OCI-LY3 (cell line): ENCODE measurements around the gene FCRLB.

Experiments
- EZH2phosphoT487 ChIP-seq: fragments of 200-600 bp; shearing (Covaris generic); IDR thresholded peaks from 2 replicates; pipeline ENCODE4 v1.6.1; 2018; ENCODE audit warnings: antibody characterized with exemption, mixed run types, low read depth
- TF ChIP-seq, protein P1 (sequence below): fragments of 200-600, 300-600 bp; sonication (generic); IDR thresholded peaks from 2 replicates; pipeline ENCODE4 v1.5.1; 2014; ENCODE audit warnings: antibody characterized with exemption, low read length, low read depth

DNA sequence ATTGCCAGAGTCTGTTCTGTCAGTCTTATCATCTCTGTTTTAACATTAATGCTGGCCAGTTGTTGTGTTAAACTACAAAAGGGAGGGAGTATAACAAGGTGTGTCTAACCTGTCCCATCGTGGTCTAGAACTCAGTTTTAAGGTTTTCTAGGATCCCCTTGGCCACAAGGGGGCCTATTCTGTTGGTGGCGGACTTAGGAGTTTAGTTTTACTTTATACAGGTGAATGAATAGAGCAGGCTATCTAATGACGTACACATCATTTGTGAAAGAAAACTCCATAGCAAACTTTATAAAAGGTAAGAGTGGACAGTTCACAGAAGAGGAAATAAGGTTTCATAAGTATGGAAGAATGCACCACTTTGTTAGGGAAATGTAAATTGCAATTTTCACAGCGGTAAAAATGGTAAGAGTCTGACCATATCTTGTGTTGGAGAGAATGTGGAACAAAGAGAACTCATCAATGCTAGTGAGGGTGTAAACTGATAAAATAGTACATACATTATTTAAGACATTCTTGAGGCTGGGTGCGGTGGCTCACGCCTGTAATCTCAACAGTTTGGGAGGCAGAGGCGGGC, 42.3 kb downstream of the FCRLB start:
- TF ChIP-seq, protein P1, sequence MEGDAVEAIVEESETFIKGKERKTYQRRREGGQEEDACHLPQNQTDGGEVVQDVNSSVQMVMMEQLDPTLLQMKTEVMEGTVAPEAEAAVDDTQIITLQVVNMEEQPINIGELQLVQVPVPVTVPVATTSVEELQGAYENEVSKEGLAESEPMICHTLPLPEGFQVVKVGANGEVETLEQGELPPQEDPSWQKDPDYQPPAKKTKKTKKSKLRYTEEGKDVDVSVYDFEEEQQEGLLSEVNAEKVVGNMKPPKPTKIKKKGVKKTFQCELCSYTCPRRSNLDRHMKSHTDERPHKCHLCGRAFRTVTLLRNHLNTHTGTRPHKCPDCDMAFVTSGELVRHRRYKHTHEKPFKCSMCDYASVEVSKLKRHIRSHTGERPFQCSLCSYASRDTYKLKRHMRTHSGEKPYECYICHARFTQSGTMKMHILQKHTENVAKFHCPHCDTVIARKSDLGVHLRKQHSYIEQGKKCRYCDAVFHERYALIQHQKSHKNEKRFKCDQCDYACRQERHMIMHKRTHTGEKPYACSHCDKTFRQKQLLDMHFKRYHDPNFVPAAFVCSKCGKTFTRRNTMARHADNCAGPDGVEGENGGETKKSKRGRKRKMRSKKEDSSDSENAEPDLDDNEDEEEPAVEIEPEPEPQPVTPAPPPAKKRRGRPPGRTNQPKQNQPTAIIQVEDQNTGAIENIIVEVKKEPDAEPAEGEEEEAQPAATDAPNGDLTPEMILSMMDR, result peak; percentile 80
- TF ChIP-seq EZH2phosphoT487, result no peak
